ENCODE data around the gene SYNGAP1.

SYNGAP1 gene

DNA sequence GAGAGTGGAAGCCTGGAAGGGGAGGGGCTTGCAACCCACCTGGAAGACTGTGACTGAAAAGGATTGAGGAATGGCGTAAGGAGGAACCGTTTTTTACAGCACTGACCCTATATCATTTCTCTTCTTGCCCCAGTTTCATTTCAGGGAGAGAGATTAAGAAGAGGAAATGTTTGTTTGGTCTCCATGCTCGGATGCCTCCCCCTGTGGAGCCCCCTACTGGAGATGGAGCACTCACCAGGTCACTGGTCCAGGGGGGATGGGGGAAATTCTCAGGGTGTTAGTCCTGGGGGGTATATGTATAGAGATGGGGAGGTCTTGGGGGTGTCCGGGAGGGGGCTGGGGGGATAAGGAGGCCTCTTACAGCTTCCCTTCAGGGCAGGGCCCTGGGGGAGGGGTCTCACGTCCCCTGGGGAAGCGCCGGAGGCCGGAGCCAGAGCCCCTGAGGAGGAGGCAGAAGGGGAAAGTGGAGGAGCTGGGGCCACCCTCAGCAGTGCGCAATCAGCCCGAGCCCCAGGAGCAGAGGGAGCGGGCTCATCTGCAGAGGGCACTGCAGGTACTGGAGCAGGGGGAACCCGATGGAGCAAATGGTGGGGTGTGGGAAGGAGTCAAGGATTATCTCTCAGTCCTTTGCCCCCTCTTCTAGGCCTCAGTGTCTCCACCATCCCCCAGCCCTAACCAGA, 5.1 kb upstream of the SYNGAP1 start:
- in situ Hi-C loops (cut with HindIII; ENCODE audit: low pct_ligation_motif_present, low sequenced_read_pairs): no loop called here
- TF ChIP-seq, protein P1, sequence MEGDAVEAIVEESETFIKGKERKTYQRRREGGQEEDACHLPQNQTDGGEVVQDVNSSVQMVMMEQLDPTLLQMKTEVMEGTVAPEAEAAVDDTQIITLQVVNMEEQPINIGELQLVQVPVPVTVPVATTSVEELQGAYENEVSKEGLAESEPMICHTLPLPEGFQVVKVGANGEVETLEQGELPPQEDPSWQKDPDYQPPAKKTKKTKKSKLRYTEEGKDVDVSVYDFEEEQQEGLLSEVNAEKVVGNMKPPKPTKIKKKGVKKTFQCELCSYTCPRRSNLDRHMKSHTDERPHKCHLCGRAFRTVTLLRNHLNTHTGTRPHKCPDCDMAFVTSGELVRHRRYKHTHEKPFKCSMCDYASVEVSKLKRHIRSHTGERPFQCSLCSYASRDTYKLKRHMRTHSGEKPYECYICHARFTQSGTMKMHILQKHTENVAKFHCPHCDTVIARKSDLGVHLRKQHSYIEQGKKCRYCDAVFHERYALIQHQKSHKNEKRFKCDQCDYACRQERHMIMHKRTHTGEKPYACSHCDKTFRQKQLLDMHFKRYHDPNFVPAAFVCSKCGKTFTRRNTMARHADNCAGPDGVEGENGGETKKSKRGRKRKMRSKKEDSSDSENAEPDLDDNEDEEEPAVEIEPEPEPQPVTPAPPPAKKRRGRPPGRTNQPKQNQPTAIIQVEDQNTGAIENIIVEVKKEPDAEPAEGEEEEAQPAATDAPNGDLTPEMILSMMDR (IDR thresholded peaks at IDR 0.05; ENCODE audit: low read depth, low read length, missing control alignments): peak; percentile 68
- no peaks in the 10 kb centered on the region for H3K27me3 ChIP-seq (replicated peaks)
- H3K27ac ChIP-seq: no peak overlapping the region
- DNase-seq: no peak
- peaks cover 34% of the 10 kb centered on the region for H3K36me3 ChIP-seq (replicated peaks)
- H3K4me3 ChIP-seq (ENCODE audit: low read depth, low read length): no peak overlapping the region

DNA sequence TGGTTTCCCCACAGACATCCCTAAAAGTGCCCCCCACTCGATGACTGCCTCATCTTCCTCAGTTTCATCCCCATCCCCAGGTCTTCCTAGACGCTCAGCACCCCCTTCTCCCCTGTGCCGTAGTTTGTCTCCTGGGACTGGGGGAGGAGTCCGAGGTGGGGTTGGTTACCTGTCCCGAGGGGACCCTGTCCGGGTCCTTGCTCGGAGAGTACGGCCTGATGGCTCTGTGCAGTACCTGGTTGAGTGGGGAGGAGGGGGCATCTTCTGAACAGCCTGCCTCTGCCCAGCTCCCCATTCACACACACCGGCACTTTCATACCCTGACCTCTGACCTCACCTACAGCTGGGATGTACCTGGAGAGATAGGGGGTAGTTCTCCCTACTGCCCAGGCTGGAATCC, 4.0 kb upstream of the SYNGAP1 start:
- no peak for DNase-seq
- peak overlapping the region; percentile 86 for H3K4me3 ChIP-seq (ENCODE audit: low read depth, low read length)
- peaks cover 34% of the 10 kb centered on the region for H3K36me3 ChIP-seq (replicated peaks)
- in situ Hi-C loops (cut with HindIII; ENCODE audit: low pct_ligation_motif_present, low sequenced_read_pairs): no loop called here
- H3K27ac ChIP-seq: peak overlapping the region; percentile 95
- no peaks in the 10 kb centered on the region for H3K27me3 ChIP-seq (replicated peaks)
- TF ChIP-seq, protein P1 (IDR thresholded peaks at IDR 0.05; ENCODE audit: low read depth, low read length, missing control alignments): no peak

DNA sequence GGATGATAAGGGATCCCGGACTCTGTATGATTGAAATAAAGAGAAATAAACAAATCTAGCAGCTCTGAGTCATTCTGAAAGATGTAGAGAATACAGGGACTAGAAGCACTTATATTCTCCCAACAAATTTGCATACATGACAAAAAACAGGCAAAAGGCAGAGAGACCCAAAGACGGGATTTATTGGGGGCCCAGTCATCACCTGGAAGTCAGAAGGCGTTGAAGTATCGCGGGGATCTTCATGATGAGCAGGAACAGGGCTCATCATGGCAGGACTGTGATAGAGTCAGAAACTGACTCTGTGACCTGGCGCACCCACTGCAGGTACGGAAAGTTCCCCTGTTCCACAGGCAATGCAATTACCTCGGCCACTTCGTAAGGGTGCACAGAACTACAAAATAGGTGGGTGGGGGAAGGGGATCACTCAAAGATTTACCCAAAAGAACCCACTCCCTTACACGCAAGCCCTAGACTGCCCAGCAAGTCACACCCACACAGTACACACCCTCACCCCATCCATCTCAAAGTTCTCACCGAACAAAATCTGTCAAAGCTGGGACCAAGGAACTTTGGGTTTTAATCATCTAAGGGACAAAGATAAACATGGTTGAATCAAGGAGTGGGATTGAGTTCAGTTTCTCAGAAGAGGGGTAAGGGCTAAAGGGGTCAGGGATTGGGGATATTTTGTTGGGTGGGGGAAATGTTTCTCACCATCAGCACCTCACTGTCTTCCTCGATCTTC, 3.3 kb upstream of the SYNGAP1 start:
- Histone ChIP-seq H3K4me3 (ENCODE audit: low read depth, low read length) (peak overlapping the region; percentile 86), H3K36me3 (replicated peaks) (peaks cover 34% of the 10 kb centered on the region), H3K27ac (peak overlapping the region; percentile 95), H3K27me3 (replicated peaks) (no peaks in the 10 kb centered on the region)
- in situ Hi-C loops (cut with HindIII; ENCODE audit: low pct_ligation_motif_present, low sequenced_read_pairs): no loop called here
- TF ChIP-seq, protein P1 (IDR thresholded peaks at IDR 0.05; ENCODE audit: low read depth, low read length, missing control alignments): no peak
- no peak for DNase-seq

DNA sequence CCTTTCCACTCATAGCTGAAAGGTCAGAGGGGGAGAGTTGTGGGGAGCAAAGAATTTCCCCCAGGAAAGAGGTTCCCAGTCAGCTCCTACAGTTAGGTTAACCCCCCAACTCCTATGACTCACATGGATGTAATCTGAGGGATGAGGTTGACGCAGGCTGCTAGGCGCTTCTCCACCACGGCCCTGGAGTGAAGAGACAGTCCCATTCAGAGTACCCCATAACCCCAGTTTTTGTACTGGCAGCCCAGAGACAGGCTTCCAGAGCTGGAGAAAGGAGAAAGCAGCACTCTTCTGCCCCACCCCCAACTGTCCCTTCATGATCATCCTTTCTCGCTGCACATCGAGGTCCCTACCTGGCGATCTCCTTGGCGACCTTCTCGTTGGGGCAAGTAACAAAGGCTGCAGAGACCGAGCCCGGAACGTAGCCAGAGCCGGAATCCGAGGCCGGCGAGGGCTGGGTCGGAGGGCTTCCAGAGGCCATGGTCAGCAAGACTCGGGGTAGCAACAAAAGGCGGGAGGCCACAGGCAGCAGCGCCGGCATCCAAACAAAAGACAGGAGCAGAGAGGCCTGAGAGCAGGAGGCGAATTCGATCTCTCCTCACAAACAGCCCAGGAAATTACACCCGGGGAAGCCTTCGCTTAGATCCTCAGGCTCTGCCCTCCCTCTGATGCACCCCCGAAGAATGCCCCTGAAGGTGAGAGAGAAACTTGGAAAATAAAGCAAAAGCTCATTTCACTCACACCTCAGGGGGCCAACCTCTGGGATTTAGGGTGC, 2.5 kb upstream of the SYNGAP1 start:
- peaks cover 34% of the 10 kb centered on the region for H3K36me3 ChIP-seq (replicated peaks)
- DNase-seq: peak; percentile 88
- in situ Hi-C loops (cut with HindIII; ENCODE audit: low pct_ligation_motif_present, low sequenced_read_pairs): no loop called here
- H3K27ac ChIP-seq: peak overlapping the region; percentile 95
- TF ChIP-seq, protein P1 (IDR thresholded peaks at IDR 0.05; ENCODE audit: low read depth, low read length, missing control alignments): no peak
- H3K4me3 ChIP-seq (ENCODE audit: low read depth, low read length): peak overlapping the region; percentile 86
- H3K27me3 ChIP-seq (replicated peaks): no peaks in the 10 kb centered on the region

DNA sequence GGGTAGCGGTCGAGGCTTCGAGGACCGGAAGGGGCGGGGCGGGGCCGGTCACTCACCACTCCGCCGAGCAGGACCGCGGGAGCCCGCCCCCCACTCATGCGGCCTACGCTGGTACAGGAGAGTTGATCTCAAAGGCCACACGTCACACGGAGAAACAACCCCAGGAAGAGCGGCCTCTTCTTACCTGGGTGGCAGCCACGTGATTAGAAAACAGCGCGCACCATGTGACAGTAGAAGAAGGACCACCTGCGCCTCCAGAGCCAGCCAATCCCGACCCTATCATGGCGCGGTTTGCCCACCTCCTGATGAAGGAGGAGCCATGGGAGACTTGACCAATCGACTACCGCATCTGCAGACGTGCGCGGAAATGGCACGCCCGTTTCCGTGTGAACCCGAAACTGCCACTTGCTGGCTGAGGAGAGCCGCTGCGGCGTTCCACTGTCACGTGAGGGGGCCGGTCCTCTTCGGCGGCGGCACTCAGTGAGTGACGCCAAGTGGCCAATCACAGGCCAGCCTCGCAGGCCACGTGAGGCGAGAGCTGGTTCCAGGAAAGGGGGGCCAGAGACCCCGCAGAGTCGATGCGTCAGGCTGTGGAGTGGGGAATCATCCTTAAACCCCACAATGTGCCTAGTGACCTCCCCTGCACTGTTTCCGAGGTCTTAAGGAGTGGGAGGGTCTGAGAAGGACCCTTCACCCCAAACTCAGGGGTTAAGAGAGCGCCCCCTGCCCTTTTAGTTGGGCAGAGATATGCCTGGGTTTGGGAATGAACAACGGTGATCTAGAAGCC, 1.8 kb upstream of the SYNGAP1 start, which contains the start of gene CUTA:
TSS of gene CUTA (minus strand) at position 205 of the 787 bp plus-strand sequence. CDS start at position 98, 107 bp downstream.
- peak within 1 kb of the TSS; percentile 86 for H3K4me3 ChIP-seq (ENCODE audit: low read depth, low read length)
- in situ Hi-C loops (cut with HindIII; ENCODE audit: low pct_ligation_motif_present, low sequenced_read_pairs): no loop called here
- H3K36me3 ChIP-seq (replicated peaks): peaks cover 26% of the 10 kb centered on the region
- TF ChIP-seq, protein P1 (IDR thresholded peaks at IDR 0.05; ENCODE audit: low read depth, low read length, missing control alignments): peak; percentile 25
- H3K27me3 ChIP-seq (replicated peaks): no peaks in the 10 kb centered on the region
- peak; percentile 100 for DNase-seq
- H3K27ac ChIP-seq: peak within 1 kb of the TSS; percentile 95

Data from brain microvascular endothelial cell (primary cell).